ENCODE data around the gene ARL10.
A peak's percentile ranks its signal among the peaks of the same experiment; 100 is the strongest.

ARL10 gene

DNA sequence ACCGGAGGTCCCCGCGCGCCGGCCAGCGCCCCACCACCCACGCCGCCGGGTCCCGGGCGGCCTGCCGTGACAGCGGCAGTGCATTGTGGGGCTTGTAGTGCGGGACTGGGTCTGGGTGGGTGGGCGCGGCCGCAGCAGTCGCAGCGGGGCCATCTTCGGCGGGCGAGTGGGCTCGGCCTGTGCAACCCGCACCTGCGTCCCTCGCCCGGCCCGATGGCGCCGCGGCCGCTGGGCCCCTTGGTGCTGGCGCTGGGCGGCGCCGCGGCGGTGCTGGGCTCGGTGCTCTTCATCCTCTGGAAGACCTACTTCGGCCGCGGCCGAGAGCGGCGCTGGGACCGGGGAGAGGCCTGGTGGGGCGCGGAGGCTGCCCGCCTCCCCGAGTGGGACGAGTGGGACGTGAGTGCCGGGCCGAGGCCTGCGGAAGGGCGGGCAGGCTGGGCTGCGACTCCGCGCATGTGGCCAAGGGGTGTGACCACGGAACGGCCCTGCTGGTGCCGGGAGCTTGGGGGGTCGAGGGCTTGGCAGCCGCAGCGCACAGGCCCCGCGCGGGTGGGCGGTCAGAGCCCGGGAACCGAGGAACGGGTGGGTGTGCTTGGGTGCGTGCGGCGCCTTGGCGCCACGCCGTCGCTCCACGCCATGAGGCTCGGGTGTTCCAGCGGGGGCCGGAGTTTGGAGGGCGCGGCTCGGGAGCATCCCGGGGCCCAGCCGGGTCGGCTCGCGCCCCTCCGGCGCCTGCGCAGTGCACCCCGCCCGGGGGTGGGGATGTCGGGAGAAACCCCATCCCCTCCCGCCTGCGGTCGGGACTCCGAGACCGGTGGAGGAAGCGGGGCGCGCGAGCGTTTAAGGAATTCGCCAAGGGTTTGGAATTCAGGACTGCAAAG is at the start of gene ARL10:
TSS of gene ARL10 (plus strand) at position 137 of the 881 bp plus-strand sequence. CDS start at position 214, 77 bp downstream.
- DNase-seq (ENCODE audit: low spot score): peak; percentile 91

- DNase-seq (ENCODE audit: low spot score): no peak
Measured at GRCh38 chr5:176317534-176318374, 47.5 kb upstream of the ARL10 start.

DNA sequence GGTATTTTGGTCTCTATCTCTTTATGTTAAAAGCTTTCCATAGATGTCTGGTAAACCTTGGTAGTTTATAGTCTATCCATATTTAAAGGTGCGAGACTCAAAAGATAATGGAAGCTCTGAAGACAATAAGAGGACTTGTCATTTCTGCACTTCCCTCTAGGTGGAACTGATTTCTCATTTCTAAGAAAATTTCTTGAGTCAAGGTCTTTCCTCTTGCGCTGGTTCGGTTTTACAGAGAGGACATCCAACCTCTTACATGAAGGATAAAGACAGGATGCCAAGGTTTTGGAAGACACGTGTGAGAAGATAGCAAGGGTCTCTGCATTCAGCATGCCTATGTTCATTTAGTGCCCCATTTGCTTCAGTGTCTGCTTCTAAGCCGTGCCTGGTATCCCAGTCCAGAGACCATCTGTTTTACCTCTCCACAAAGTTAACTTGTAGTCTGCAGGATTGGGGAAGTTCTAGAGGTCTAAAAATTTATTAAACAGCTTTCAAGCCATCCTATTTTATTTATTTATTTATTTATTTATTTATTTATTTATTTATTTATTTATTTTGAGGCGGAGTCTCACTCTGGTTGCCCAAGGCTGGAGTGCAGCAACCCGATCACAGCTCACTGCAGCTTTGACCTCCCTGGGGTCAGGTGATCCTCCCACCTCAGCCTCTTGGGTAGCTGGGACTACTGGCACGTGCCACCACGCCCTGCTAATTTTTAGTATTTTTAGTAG is 45.3 kb upstream of the ARL10 start:
- DNase-seq (ENCODE audit: low spot score): no peak

GRCh38 chr5:176320577-176320976 is 44.7 kb upstream of the ARL10 start:
- DNase-seq (ENCODE audit: low spot score): no peak

DNA sequence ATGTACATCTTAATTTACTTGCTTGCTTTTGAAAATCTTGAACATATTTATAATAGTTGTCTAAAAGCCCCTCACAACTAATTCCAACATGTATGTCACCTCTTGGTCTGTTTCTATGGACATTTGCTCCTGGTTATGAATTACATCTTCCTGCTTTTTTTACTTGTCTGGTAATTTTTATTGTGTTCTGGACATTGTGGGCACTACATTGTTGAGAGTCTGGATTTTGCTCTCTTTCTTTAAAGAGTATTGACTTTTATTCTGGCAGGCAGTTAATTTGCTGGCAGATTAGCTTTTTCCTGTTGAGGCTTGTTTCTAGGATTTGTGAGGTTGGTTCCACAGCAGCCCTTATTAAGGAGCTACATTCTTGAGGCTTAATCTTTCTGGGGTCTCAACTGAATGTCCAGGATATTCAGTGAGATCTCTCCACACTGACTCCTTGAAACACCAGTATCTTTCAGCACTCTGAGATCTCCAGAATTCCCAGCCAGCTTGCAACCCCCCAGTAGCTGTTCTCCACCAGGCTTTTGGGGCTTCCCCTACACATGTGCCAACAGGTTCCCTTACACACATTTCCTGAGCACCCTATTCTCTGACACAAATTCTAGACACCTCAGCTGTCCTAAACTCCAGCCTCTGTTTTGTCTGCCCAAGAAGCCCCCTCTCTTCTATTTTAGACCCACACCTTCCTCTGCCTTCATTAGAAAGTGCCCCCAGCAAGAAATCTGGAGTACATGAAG is 31.1 kb upstream of the ARL10 start:
- DNase-seq (ENCODE audit: low spot score): no peak

DNA sequence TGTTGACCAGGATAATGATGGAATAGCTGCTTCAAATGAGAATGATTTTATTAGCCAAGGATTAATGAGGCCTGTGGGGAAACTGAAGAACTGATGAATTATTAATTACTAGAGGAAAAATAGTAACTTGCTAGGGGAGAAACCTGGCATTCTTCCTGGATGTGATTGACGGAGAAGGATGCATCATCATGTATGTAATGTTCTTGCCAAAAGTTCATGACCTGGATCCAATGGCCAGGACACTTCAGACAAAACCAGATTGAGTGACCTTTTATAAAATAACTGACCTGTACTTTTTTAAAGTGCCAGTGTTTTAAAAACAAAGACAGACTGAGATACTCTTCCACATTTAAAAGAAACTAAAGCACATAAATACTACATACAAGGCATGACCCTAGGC is 27.4 kb upstream of the ARL10 start:
- no peak for DNase-seq (ENCODE audit: low spot score)

DNA sequence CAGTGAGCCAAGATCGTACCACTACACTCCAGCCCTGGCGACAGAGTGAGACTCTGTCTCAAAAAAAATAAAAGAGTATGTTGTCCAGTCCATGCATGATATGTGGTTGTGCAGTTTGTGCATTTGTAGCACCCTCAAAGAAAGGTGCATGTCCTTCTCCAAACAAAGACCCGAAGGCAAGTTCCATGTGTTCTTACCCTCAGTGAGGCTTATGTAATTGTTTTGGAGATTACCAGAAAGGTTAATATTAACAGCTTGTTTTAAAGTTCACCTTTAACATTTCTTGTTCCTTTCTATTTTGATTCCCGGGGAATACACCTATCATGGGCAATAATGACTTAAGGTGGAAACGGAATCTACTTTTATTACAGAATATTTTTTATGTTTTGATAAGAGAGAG is 26.0 kb upstream of the ARL10 start:
- no peak for DNase-seq (ENCODE audit: low spot score)

- no peak for DNase-seq (ENCODE audit: low spot score)
Measured at GRCh38 chr5:176341325-176342157, 23.7 kb upstream of the ARL10 start.

DNA sequence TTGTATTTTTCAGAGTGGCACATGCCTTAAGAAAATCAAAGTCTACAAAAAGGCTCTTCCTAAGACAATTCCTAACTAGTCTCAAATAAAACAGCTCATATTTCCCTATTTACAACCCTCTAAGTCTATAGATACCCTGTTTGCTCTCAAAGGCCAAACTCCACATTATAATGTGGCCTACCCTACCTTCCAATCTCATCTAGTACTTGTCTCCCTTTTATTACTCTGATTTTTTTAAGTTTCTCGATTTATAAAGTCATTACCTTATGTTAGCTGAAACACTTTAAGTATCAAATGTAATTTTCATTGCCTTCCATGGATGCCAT is 23.2 kb upstream of the ARL10 start:
- DNase-seq (ENCODE audit: low spot score): no peak

GRCh38 chr5:176342766-176343458 is 22.4 kb upstream of the ARL10 start:
- no peak for DNase-seq (ENCODE audit: low spot score)

GRCh38 chr5:176350416-176350815 is 14.9 kb upstream of the ARL10 start:
- no peak for DNase-seq (ENCODE audit: low spot score)

DNA sequence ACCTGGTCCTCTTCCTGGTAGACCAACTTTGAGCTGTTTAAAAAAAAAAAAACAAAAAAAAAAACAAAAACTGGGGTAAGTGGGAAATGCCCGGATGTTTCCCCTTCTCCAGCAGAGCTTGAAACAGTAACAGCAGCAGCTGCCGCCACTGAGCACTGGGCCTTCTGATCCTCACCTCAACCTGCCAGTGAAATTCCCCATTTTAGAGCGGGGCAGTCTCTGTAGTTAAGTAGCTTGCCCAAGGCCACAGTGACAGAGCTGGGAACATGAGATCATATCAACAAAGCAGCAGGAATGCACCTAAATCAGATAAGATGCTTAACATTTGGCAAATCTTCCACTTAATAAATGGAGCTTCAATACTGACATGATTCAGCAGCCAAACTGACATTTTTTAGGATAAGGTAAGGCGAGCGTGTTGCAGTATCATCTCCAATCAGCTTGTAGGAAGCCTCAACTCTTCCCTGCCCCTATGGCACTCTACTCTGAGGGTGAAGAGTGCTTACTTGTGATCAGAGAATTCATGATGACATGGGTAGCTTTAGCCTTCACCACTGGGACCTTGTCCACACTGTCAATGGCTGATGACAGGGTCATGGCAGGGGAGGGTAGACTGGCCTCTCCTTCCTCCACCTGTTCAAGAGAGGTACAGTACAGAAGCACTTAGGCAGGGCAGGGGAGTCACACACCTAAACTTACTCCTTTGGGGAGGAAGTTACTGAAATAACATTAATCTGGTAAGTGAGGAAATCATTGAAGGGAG is 13.0 kb upstream of the ARL10 start:
- DNase-seq (ENCODE audit: low spot score): no peak

DNA sequence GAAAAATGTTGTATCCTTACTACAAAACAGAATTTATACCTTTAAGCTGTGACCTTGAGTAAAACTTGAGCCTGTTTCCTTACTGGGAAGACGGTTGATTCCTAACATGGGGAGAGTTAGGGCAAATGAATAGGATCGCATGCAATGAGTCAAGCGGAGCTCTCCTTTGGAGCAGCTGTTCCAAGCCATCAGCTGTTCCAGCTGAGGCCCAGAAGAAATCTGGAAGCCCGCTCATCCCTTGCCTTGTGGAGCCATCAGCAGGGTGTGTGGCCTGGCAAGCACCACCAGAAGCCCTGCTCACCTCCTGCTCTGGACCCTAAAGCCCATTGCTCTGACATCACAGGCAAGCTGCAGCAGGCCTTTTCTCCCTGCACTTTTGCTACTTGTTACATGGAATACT is 11.8 kb upstream of the ARL10 start:
- DNase-seq (ENCODE audit: low spot score): no peak

DNA sequence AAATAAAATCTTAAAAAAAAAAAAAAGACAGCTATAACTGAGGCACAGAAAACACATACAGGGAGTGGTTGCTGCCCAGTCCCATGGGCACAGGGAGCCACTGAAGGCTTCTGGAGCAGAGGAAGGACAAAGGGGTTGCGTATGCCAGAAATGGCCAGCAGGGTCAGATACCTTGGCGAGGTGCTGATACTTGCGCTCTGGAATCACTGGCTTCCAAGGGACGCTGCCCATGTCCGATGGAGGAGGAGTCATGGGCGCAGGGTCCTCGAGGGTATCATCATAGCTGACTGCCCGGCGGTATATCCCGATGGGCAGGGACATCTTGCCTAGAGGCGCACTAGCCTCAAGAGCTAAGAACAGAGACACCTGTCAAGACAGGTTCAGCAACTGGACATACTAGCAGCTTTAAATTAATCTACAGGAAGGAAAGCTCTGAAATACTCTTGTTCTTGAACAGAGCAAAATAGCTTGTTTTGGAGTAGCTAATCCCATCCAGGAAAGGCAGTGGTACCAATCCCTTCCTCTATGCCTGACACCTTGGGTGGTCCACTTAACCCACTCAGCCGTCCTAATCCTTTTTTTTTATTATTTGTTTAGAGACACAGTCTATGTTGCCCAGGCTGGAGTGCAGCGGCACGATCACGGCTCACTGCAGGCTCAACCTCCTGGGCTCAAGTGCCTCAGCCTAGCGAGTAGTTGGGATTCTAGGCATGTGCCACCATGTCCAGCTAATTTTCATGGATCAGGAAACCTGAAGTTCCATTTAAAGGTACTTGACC is 9.7 kb upstream of the ARL10 start:
- DNase-seq (ENCODE audit: low spot score): no peak

DNA sequence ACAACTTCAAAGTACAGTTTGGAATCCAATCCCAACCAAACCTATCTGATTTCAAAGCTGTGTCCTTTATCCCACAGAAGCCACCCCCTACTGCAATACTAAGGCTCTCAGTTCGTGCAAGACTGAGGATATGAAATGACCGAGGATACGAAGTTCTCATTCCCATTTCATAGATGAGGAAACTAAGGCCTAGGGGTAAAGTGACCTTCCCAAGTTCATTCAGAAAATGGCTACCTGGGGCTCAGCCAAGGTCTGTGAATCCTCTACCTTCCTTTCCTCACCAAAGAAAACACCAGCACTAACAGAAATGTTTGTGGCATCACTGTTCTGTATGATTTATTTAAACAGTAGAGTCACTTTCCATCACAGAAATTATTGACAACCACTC is 9.1 kb upstream of the ARL10 start:
- no peak for DNase-seq (ENCODE audit: low spot score)

DNA sequence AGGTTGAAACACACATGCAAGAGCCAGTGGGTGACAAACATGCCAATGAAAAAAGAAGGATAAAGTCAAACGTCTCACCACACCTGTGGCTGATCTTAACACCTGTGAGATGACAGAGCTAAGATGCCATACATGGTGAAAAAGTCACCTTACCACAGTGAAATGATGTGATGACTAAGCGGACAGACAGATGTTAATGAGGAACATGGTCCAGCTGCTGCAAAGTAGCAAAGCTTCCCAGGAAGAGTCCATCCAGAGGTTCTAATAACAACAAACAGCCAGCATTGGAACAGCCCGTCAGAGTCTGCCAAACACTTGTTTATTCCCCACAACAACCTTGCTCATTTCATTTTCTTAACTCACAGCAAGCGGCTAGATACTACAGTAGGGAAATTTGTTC is 5.6 kb upstream of the ARL10 start:
- no peak for DNase-seq (ENCODE audit: low spot score)

DNA sequence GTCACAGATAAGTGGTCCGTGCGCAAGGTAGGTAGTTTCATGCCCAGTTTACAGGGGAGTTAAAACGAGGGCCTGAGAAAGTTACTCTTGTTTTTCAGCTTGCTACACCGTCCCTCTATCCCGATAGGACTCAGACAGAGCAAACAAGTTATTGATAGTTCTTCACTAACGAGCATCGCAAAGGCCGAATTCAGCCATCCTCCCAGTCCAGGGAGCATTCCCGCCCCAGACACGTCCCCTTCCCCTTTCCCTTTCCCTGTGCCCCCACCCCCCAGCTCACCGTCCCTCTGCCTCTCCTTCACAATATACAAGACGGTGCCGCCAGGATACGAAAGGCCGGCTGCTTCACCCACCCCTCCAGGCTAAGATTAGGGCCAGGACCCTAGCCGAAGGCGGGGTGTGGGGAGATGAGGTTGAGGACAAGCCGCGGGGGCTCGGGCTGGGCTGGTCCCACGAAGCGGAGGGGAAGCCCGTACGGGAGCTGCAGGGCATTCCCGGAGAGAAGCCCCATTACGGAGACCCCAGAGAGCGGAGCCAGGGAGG is 4.3 kb upstream of the ARL10 start:
- DNase-seq (ENCODE audit: low spot score): no peak

DNA sequence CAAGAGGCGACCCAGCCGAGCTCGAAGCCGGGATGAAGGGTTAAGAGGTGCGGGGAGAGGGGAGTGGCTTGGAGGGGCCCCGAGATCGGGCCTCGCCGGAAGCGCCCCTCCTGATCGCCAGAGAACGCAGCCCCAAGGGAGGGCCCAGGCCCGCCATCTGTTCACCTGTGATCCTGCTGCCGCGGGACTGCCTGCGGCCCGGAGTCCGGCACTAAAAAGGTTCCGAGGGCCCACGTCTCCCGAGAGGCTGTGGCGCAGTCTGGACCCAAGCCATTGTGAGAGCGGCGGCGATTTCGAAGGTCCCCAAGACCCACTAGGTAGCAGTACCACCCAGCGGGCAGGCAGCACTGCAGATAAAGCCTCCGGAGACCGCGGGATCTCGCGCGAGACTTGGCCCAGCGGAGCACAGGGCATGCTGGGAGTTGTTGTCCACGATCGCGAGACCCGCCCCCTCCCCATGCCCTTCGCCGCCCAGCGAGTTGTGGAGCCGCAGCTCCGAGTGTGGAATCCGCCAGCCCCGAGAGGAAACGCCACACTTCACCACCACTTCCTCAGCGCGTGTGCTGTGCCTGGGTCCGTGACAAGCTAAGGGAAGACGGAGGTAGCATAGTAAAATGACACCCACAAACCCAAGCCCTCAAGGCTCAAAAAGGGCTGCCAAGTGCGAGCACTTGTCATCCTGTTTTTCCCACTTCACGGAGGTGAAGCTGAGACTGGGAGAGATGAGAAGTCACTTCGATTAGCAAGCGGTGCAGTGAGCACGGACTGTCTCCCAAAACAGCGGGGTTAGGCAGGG is 3.7 kb upstream of the ARL10 start, which contains the start of gene KIAA1191:
TSS of gene KIAA1191 (minus strand) at position 328 of the 796 bp plus-strand sequence. CDS start 2,256 bp downstream, outside the sequence.
- peak; percentile 95 for DNase-seq (ENCODE audit: low spot score)

Data from AG20443 (cell line).